Ovary (tissue), 1 donor: Measurements from ENCODE around the gene CDX1.

Source experiments
- EP300 ChIP-seq: sonication (generic); formaldehyde crosslinking; IDR thresholded peaks from one replicate; pipeline ENCODE4 v1.6.1; 2017; ENCODE audit warnings: antibody characterized with exemption
- POLR2A ChIP-seq: fragments of 450-650 bp; IDR thresholded peaks from one replicate; pipeline ENCODE4 v1.6.1; 2017; ENCODE audit warnings: antibody characterized with exemption, mild to moderate bottlenecking, moderate library complexity

DNA sequence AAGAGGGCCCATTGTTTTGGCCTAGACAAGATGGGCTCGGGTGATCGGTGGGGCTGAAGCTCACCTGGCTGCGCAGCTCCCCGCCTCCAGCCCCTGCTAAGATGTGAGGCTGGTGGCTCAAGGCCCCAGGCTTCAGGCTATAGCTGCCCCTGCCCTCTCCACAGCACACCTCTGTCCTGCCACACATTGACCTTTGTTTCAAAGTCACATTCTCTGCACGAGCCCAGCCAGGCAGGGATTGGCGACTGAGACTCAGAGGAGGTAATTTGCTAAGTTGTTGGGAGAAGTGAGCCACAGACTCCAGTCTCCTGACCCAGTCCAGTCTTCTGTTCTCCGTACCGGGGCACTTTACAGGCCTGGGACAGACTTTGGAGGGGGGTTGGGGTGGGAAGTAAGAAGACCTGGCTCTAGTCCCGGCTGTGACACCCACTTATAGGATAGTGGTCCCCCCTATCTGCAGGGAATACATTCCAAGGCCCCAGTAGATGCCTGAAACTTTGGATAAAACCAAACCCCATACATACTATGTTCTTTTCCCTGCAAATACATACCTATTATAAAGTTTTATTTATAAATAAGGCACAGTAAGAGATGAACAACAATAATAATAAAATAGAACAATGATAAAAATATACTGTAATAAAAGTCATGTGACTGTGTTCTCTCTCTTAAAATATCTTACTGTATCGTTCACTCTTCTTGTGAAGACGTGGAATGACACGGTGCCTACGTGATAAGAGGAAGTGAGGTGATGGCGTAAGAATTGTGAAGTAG, 24.2 kb upstream of the CDX1 start:
- TF ChIP-seq POLR2A = no peak
- TF ChIP-seq EP300 = no peak
